GM23338 (cell line): ENCODE results near the gene EIF5A2.
"Not testable (repeated sequence)": the region's sequence is repeated elsewhere in the genome, so short reads cannot be mapped to it uniquely, and the experiment has no call there.

Experiments
- CREB1 ChIP-seq: fragments of 250-450 bp; sonication (Bioruptor Pico); IDR thresholded peaks from 2 replicates; pipeline ENCODE4 v1.5.0; 2020; ENCODE audit warnings: low read depth, mild to moderate bottlenecking, moderate library complexity
- EZH2 ChIP-seq: fragments of 200-600 bp; sonication (generic); IDR thresholded peaks from one replicate; pipeline ENCODE4 v1.8.0; 2017; ENCODE audit warnings: antibody characterized with exemption, mild to moderate bottlenecking, low read depth; ENCODE audit not compliant: unreplicated experiment
- EZH2phosphoT487 ChIP-seq: fragments of 200-600 bp; sonication (generic); IDR thresholded peaks from one replicate; pipeline ENCODE4 v1.8.1; 2018; ENCODE audit warnings: antibody characterized with exemption; ENCODE audit not compliant: unreplicated experiment
- POLR2AphosphoS5 ChIP-seq: IDR thresholded peaks from 2 replicates; pipeline ENCODE4 v1.6.1; 2016; ENCODE audit warnings: antibody characterized with exemption, low read depth
- ZNF114 ChIP-seq: fragments of 250-450 bp; sonication (Bioruptor Pico); IDR thresholded peaks from 2 replicates; pipeline ENCODE4 v1.5.0; 2020; ENCODE audit warnings: mild to moderate bottlenecking, moderate library complexity
- ZNF331 ChIP-seq: fragments of 250-450 bp; sonication (Bioruptor Pico); IDR thresholded peaks from 2 replicates; pipeline ENCODE4 v1.5.0; 2020; ENCODE audit warnings: low read depth, mild to moderate bottlenecking, moderate library complexity
- TF ChIP-seq, protein P1 (sequence below), 2 experiments: fragments of 200-600 bp in 1 of 2; sonication (generic) in 1 of 2; conservative IDR thresholded peaks; 2 replicates each; pipeline versions ENCODE4 v1.5.1 to v1.6.1; 2016 to 2017; ENCODE audit warnings: antibody characterized with exemption in 2 of 2, low read depth in 2 of 2, mild to moderate bottlenecking in 2 of 2, moderate library complexity in 1 of 2
- TF ChIP-seq, protein P2 (sequence below): IDR thresholded peaks from one replicate; pipeline ENCODE4 v1.6.1; 2018; ENCODE audit warnings: antibody characterized with exemption; ENCODE audit not compliant: unreplicated experiment
- TF ChIP-seq, protein P3 (sequence below): IDR thresholded peaks from 2 replicates; pipeline ENCODE4 v1.6.1; 2016; ENCODE audit warnings: antibody characterized with exemption

DNA sequence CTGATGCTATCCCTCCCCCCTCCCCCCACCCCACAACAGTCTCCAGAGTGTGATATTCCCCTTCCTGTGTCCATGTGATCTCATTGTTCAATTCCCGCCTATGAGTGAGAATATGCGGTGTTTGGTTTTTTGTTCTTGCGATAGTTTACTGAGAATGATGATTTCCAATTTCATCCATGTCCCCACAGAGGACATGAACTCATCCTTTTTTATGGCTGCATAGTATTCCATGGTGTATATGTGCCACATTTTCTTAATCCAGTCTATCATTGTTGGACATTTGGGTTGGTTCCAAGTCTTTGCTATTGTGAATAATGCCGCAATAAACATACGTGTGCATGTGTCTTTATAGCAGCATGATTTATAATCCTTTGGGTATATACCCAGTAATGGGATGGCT, 29.7 kb downstream of the EIF5A2 start:
- TF ChIP-seq POLR2AphosphoS5; EZH2; EZH2phosphoT487; ZNF331 (CRISPR knock-in tag); CREB1 (CRISPR knock-in tag); ZNF114: not testable (repeated sequence)
- TF ChIP-seq, protein P1, sequence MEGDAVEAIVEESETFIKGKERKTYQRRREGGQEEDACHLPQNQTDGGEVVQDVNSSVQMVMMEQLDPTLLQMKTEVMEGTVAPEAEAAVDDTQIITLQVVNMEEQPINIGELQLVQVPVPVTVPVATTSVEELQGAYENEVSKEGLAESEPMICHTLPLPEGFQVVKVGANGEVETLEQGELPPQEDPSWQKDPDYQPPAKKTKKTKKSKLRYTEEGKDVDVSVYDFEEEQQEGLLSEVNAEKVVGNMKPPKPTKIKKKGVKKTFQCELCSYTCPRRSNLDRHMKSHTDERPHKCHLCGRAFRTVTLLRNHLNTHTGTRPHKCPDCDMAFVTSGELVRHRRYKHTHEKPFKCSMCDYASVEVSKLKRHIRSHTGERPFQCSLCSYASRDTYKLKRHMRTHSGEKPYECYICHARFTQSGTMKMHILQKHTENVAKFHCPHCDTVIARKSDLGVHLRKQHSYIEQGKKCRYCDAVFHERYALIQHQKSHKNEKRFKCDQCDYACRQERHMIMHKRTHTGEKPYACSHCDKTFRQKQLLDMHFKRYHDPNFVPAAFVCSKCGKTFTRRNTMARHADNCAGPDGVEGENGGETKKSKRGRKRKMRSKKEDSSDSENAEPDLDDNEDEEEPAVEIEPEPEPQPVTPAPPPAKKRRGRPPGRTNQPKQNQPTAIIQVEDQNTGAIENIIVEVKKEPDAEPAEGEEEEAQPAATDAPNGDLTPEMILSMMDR (conservative IDR thresholded peaks at IDR 0.05; ENCODE audit: low read depth in 2 of 2) = not testable (repeated sequence)
- TF ChIP-seq, protein P2, sequence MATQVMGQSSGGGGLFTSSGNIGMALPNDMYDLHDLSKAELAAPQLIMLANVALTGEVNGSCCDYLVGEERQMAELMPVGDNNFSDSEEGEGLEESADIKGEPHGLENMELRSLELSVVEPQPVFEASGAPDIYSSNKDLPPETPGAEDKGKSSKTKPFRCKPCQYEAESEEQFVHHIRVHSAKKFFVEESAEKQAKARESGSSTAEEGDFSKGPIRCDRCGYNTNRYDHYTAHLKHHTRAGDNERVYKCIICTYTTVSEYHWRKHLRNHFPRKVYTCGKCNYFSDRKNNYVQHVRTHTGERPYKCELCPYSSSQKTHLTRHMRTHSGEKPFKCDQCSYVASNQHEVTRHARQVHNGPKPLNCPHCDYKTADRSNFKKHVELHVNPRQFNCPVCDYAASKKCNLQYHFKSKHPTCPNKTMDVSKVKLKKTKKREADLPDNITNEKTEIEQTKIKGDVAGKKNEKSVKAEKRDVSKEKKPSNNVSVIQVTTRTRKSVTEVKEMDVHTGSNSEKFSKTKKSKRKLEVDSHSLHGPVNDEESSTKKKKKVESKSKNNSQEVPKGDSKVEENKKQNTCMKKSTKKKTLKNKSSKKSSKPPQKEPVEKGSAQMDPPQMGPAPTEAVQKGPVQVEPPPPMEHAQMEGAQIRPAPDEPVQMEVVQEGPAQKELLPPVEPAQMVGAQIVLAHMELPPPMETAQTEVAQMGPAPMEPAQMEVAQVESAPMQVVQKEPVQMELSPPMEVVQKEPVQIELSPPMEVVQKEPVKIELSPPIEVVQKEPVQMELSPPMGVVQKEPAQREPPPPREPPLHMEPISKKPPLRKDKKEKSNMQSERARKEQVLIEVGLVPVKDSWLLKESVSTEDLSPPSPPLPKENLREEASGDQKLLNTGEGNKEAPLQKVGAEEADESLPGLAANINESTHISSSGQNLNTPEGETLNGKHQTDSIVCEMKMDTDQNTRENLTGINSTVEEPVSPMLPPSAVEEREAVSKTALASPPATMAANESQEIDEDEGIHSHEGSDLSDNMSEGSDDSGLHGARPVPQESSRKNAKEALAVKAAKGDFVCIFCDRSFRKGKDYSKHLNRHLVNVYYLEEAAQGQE = not testable (repeated sequence)
- TF ChIP-seq, protein P3, sequence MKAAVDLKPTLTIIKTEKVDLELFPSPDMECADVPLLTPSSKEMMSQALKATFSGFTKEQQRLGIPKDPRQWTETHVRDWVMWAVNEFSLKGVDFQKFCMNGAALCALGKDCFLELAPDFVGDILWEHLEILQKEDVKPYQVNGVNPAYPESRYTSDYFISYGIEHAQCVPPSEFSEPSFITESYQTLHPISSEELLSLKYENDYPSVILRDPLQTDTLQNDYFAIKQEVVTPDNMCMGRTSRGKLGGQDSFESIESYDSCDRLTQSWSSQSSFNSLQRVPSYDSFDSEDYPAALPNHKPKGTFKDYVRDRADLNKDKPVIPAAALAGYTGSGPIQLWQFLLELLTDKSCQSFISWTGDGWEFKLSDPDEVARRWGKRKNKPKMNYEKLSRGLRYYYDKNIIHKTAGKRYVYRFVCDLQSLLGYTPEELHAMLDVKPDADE = not testable (repeated sequence)
